Putamen (tissue), 1 donor: ENCODE data around the gene NFX1.
"Not testable (repeated sequence)": the region's sequence is repeated elsewhere in the genome, so short reads cannot be mapped to it uniquely, and the experiment has no call there.

Source experiments
- DNase-seq: peaks from one replicate; pipeline ENCODE4 v3.0.0-alpha.2; 2016; ENCODE audit warnings: low spot score

Gene NFX1

GRCh38 chr9:33310748-33311147, 20.4 kb downstream of the NFX1 start:
- no peak for DNase-seq

- no peak for DNase-seq
These were observed 21.6 kb downstream of the NFX1 start for GRCh38 chr9:33311953-33312352.

- DNase-seq: peak; percentile 29
These were observed 25.1 kb downstream of the NFX1 start for GRCh38 chr9:33315371-33315770.

- DNase-seq: not testable (repeated sequence)
These were observed 26.8 kb downstream of the NFX1 start for GRCh38 chr9:33317136-33317535.

- no peak for DNase-seq
These were observed 27.9 kb downstream of the NFX1 start for GRCh38 chr9:33318225-33318624.

GRCh38 chr9:33318781-33319180, 28.5 kb downstream of the NFX1 start:
- no peak for DNase-seq

- no peak for DNase-seq
These were observed 29.9 kb downstream of the NFX1 start for GRCh38 chr9:33320230-33320567.

- peak; percentile 35 for DNase-seq
These were observed 30.4 kb downstream of the NFX1 start for GRCh38 chr9:33320568-33321261.

- DNase-seq: no peak
These were observed 38.8 kb downstream of the NFX1 start for GRCh38 chr9:33329117-33329563.

- DNase-seq: no peak
These were observed 39.7 kb downstream of the NFX1 start for GRCh38 chr9:33329979-33330378.

GRCh38 chr9:33331377-33331891, 41.1 kb downstream of the NFX1 start:
- DNase-seq: no peak

- DNase-seq: no peak
These were observed 41.7 kb downstream of the NFX1 start for GRCh38 chr9:33332011-33332410.

GRCh38 chr9:33332956-33333355, 42.6 kb downstream of the NFX1 start:
- DNase-seq: not testable (repeated sequence)

GRCh38 chr9:33340186-33340585, 49.9 kb downstream of the NFX1 start:
- DNase-seq: no peak

- no peak for DNase-seq
These were observed 50.9 kb downstream of the NFX1 start for GRCh38 chr9:33341182-33341581.

- no peak for DNase-seq
These were observed 53.8 kb downstream of the NFX1 start for GRCh38 chr9:33344145-33344544.

GRCh38 chr9:33346564-33346963, 56.2 kb downstream of the NFX1 start:
- no peak for DNase-seq

- DNase-seq: no peak
These were observed 58.7 kb downstream of the NFX1 start for GRCh38 chr9:33348998-33349397.

GRCh38 chr9:33349743-33350142, 59.4 kb downstream of the NFX1 start:
- DNase-seq: no peak

GRCh38 chr9:33350310-33350709, 60.0 kb downstream of the NFX1 start:
- no peak for DNase-seq

- DNase-seq: no peak
These were observed 61.2 kb downstream of the NFX1 start for GRCh38 chr9:33351547-33351946.

- no peak for DNase-seq
These were observed 64.4 kb downstream of the NFX1 start for GRCh38 chr9:33354651-33355211.

GRCh38 chr9:33355933-33356332, 65.6 kb downstream of the NFX1 start:
- DNase-seq: no peak

GRCh38 chr9:33358641-33359040, 68.3 kb downstream of the NFX1 start:
- DNase-seq: not testable (repeated sequence)
